ENCODE data around the gene ZNF227.

DNA sequence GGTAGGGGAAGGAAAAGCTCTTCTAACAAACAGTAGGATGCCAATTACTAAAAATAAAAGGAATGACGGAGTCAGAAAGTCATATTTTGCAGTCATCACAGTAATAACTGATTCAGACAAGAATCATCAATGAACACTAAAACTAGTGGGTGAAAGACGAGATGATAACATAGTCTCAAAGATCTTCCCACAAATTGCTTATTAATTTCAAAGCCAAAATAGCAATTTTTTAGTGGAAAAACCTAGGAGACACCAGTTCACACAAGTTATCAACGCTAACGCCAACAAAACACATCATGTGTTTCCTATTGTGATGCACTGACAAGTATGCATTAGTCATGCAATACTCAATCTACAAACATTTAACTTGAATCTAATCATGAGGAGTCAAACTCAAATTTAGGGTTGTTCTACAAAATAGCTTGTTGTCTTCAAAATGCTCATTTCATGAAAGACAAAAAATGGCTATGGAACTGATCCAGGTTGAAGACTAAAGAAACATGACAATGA lies 65.9 kb downstream of the ZNF227 start:
- TF ChIP-seq, protein P1, sequence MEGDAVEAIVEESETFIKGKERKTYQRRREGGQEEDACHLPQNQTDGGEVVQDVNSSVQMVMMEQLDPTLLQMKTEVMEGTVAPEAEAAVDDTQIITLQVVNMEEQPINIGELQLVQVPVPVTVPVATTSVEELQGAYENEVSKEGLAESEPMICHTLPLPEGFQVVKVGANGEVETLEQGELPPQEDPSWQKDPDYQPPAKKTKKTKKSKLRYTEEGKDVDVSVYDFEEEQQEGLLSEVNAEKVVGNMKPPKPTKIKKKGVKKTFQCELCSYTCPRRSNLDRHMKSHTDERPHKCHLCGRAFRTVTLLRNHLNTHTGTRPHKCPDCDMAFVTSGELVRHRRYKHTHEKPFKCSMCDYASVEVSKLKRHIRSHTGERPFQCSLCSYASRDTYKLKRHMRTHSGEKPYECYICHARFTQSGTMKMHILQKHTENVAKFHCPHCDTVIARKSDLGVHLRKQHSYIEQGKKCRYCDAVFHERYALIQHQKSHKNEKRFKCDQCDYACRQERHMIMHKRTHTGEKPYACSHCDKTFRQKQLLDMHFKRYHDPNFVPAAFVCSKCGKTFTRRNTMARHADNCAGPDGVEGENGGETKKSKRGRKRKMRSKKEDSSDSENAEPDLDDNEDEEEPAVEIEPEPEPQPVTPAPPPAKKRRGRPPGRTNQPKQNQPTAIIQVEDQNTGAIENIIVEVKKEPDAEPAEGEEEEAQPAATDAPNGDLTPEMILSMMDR (IDR thresholded peaks at IDR 0.05), result no peak
- TF ChIP-seq POLR2A (IDR thresholded peaks at IDR 0.05), result no peak
